Endothelial cell of umbilical vein (primary cell): ENCODE results near the gene HCFC1. TPM values are rescaled to one million over a fixed set of nuclear protein-coding genes. Genes with fewer than 3 reads are reported as not detected.

Experiments used
- BruUV-seq: library from RNA; stranded (reverse); fragments of 400-500 nt; replicated peaks from 2 replicates; lab custom pipeline; 2021; lab: Mats Ljungman, UMichigan
- CTCF ChIA-PET: fragments of 300-600, 350-600 bp; sonication (Branson Sonifier 250); formaldehyde crosslinking; loops from one replicate; lab custom pipeline; 2021; ENCODE audit warnings: antibody characterized with exemption, inconsistent platforms; lab: Charles Lee
- POLR2A ChIA-PET: fragments of 300-600, 350-600 bp; sonication (Branson Sonifier 250); formaldehyde crosslinking; loops from one replicate; lab custom pipeline; 2021; ENCODE audit warnings: antibody characterized with exemption, inconsistent platforms; lab: Charles Lee
- DNase-seq: peaks from one replicate; pipeline ENCODE4 v3.0.0-alpha.2; 2011; ENCODE audit warnings: low read depth, low spot score
- FAIRE-seq: peaks from 2 replicates; lab custom pipeline; 2011; peaks lifted over from hg19 to GRCh38; lab: Jason Lieb, UNC
- H2AFZ ChIP-seq: 2 replicates; pipeline ENCODE4 v1.6.0; 2012; ENCODE audit warnings: low read depth, low read length, control low read depth, inconsistent platforms
- H3K27ac ChIP-seq: 2 replicates; pipeline ENCODE4 v1.5.1; 2011; ENCODE audit warnings: low read depth, mild to moderate bottlenecking, control low read depth, low read length, moderate library complexity; ENCODE audit not compliant: insufficient read depth
- H3K27me3 ChIP-seq, 2 experiments: 2 replicates each; pipeline versions ENCODE4 v1.6.0 to v1.6.1; 2011; ENCODE audit warnings: low read length in 2 of 2, mixed read lengths in 1 of 2; ENCODE audit not compliant: control insufficient read depth in 2 of 2, insufficient read depth in 2 of 2
- H3K36me3 ChIP-seq, 2 experiments: 2 replicates in 1 of 2; 3 replicates in 1 of 2; pipeline ENCODE4 v1.5.1; 2011; ENCODE audit warnings: low read length in 2 of 2, mild to moderate bottlenecking in 1 of 2, moderate library complexity in 1 of 2; ENCODE audit not compliant: control insufficient read depth in 2 of 2, insufficient read depth in 2 of 2; ENCODE audit errors: extremely low read depth in 1 of 2
- H3K4me1 ChIP-seq: 3 replicates; pipeline ENCODE4 v1.5.1; 2011; ENCODE audit warnings: mild to moderate bottlenecking, low read length; ENCODE audit not compliant: control insufficient read depth, insufficient read depth; ENCODE audit errors: extremely low read depth
- H3K4me2 ChIP-seq: 2 replicates; pipeline ENCODE4 v1.6.1; 2011; ENCODE audit warnings: low read length, control low read depth, mixed read lengths; ENCODE audit not compliant: insufficient read depth
- H3K4me3 ChIP-seq, 3 experiments: fragments of 200-600 bp in 1 of 3; sonication (generic), shearing (Covaris generic) in 1 of 3; replicated peaks in 1 of 3; 2 replicates each; pipeline ENCODE4 v1.5.1; 2011 to 2016; ENCODE audit warnings: control low read depth in 3 of 3, low read length in 3 of 3, mild to moderate bottlenecking in 2 of 3, inconsistent platforms in 1 of 3, low read depth in 1 of 3, moderate library complexity in 1 of 3; ENCODE audit not compliant: insufficient read depth in 1 of 3
- H3K79me2 ChIP-seq: 2 replicates; pipeline ENCODE4 v1.6.0; 2012; ENCODE audit warnings: low read length, inconsistent platforms; ENCODE audit not compliant: control insufficient read depth, insufficient read depth
- H3K9ac ChIP-seq: replicated peaks from 2 replicates; pipeline ENCODE3; 2011; ENCODE audit warnings: low read length, control low read depth; ENCODE audit not compliant: insufficient read depth; ENCODE audit errors: extremely low read depth
- H3K9me1 ChIP-seq: replicated peaks from 3 replicates; pipeline ENCODE4 v1.6.0; 2011; ENCODE audit warnings: mild to moderate bottlenecking, low read length; ENCODE audit not compliant: control insufficient read depth, insufficient read depth; ENCODE audit errors: extremely low read depth
- H3K9me3 ChIP-seq: replicated peaks from 2 replicates; pipeline ENCODE4 v1.5.1; 2012; ENCODE audit warnings: low read length, inconsistent platforms; ENCODE audit not compliant: control insufficient read depth, insufficient read depth
- H4K20me1 ChIP-seq: replicated peaks from 2 replicates; pipeline ENCODE3; 2011; ENCODE audit warnings: mild to moderate bottlenecking, low read length; ENCODE audit not compliant: control insufficient read depth, insufficient read depth; ENCODE audit errors: extremely low read depth
- EZH2 ChIP-seq: IDR thresholded peaks from 2 replicates; pipeline ENCODE4 v1.6.1; 2012; ENCODE audit warnings: borderline replicate concordance, low read depth, mild to moderate bottlenecking, moderate library complexity, low read length, inconsistent platforms; ENCODE audit not compliant: severe bottlenecking
- FOS ChIP-seq: IDR thresholded peaks from 2 replicates; pipeline ENCODE4 v1.6.1; 2011; ENCODE audit warnings: mild to moderate bottlenecking, low read length, moderate library complexity, borderline replicate concordance; ENCODE audit not compliant: insufficient read depth
- GATA2 ChIP-seq: IDR thresholded peaks from 2 replicates; pipeline ENCODE4 v1.7.0; 2011; ENCODE audit warnings: low read depth, mild to moderate bottlenecking, moderate library complexity, mixed read lengths, low read length; ENCODE audit not compliant: insufficient read length, insufficient read depth
- JUN ChIP-seq: IDR thresholded peaks from 2 replicates; pipeline ENCODE4 v1.6.1; 2011; ENCODE audit warnings: borderline replicate concordance, low read depth; ENCODE audit not compliant: insufficient read length, insufficient read depth
- MYC ChIP-seq: IDR thresholded peaks from one replicate; pipeline ENCODE4 v1.6.1; 2011; ENCODE audit warnings: mild to moderate bottlenecking, low read depth, low read length
- POLR2A ChIP-seq: IDR thresholded peaks from 2 replicates; pipeline ENCODE4 v1.6.1; 2012; ENCODE audit warnings: low read depth, mild to moderate bottlenecking, control low read depth, low read length
- POLR2AphosphoS5 ChIP-seq: IDR thresholded peaks from 2 replicates; pipeline ENCODE4 v1.6.1; 2012; ENCODE audit warnings: low read depth, mild to moderate bottlenecking, control low read depth, low read length, moderate library complexity; ENCODE audit not compliant: insufficient read depth
- dilution Hi-C: fragments of 300-500 bp; cut with MboI; formaldehyde crosslinking; loops from one replicate; pipeline ENCODE4 v1.15.0; 2019; ENCODE audit warnings: low sequenced_read_pairs; ENCODE audit not compliant: extremely low pct_ligation_motif_present
- intact Hi-C: fragments of 100-400 bp; cut with micrococcal nuclease; formaldehyde crosslinking; loops from one replicate; pipeline ENCODE4 v1.10.0; 2022
- polyA plus RNA-seq, 4 experiments: library from polyadenylated mRNA; depleted of rRNA in 3 of 4; stranded (reverse) in 3 of 4; unstranded in 1 of 4; fragments of >200 nt; gene quantifications; 2 replicates each; pipeline versions ENCODE4 v1.2.1 to v1.2.3, GENCODE V29; 2011 to 2012; ENCODE audit warnings: missing spikeins in 1 of 4
- total RNA-seq: library from RNA; stranded (reverse); gene quantifications from 2 replicates; pipeline ENCODE4 v1.2.3, GENCODE V29; 2021
- TF ChIP-seq, protein P1 (sequence below), 2 donors: IDR thresholded peaks; 1 replicate in 1 of 2; 2 replicates in 1 of 2; pipeline ENCODE4 v1.5.1; 2011; ENCODE audit warnings: low read length in 2 of 2, mild to moderate bottlenecking in 2 of 2, moderate library complexity in 2 of 2, control low read depth in 1 of 2, inconsistent platforms in 1 of 2, low read depth in 1 of 2; ENCODE audit not compliant: insufficient read depth in 1 of 2; ENCODE audit errors: extremely low read depth in 1 of 2
- TF ChIP-seq, protein P2 (sequence below): IDR thresholded peaks from 2 replicates; pipeline ENCODE4 v1.6.1; 2011; ENCODE audit not compliant: insufficient read depth, insufficient read length

HCFC1 gene
- total and polyA plus RNA-seq, 2 donors (not counting 3 experiments of a cell fraction or from before 2014, with no cell fraction given), result 15.9 to 85.9 TPM

DNA sequence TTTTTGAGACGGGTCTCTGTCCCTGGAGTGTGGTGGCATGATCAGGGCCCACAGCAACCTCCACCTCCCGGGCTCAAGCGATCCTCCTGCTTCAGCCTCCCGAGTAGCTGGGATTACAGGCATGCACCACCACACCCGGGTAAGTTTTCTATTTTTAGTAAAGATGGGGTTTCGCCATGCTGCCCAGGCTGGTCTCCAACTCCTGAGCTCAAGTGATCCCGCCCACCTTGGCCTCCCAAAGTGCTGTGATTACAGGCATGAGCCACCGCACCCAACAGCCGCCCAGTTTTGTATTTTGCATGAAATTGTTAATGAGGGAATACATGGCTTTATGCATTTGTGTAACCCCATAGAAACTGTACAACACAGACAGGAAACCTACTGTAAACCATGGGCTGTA, 42.8 kb downstream of the HCFC1 start:
- DNase-seq (no peak), FAIRE-seq (no peak)
- BruUV-seq, result no TSS peak
- no peak overlapping the region for H3K4me2 ChIP-seq
- dilution Hi-C loops (no loop called here), intact Hi-C loops (loop anchor here (1.0 kb wide), 2 partner anchors 18 to 43 kb away; partner anchors contain the start of gene TMEM187)
- H3K27ac ChIP-seq, result peak overlapping the region; percentile 32
- no peak overlapping the region for H3K9ac ChIP-seq
- TF ChIP-seq GATA2 (no peak), POLR2A (no peak), FOS (no peak), MYC (no peak), POLR2AphosphoS5 (no peak), EZH2 (no peak), JUN (no peak)
- TF ChIP-seq, protein P1, sequence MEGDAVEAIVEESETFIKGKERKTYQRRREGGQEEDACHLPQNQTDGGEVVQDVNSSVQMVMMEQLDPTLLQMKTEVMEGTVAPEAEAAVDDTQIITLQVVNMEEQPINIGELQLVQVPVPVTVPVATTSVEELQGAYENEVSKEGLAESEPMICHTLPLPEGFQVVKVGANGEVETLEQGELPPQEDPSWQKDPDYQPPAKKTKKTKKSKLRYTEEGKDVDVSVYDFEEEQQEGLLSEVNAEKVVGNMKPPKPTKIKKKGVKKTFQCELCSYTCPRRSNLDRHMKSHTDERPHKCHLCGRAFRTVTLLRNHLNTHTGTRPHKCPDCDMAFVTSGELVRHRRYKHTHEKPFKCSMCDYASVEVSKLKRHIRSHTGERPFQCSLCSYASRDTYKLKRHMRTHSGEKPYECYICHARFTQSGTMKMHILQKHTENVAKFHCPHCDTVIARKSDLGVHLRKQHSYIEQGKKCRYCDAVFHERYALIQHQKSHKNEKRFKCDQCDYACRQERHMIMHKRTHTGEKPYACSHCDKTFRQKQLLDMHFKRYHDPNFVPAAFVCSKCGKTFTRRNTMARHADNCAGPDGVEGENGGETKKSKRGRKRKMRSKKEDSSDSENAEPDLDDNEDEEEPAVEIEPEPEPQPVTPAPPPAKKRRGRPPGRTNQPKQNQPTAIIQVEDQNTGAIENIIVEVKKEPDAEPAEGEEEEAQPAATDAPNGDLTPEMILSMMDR (IDR thresholded peaks at IDR 0.05; ENCODE audit: extremely low read depth in 1 of 2, insufficient read depth in 1 of 2, low read depth in 1 of 2, low read length in 2 of 2), result no peak
- TF ChIP-seq, protein P2, sequence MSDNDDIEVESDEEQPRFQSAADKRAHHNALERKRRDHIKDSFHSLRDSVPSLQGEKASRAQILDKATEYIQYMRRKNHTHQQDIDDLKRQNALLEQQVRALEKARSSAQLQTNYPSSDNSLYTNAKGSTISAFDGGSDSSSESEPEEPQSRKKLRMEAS, result no peak
- H3K9me3 ChIP-seq, result no peaks in the 10 kb centered on the region
- no peak overlapping the region for H3K4me3 ChIP-seq
- no peaks in the 10 kb centered on the region for H3K9me1 ChIP-seq
- H2AFZ ChIP-seq, result no peak overlapping the region
- peaks cover 23% of the 10 kb centered on the region for H3K79me2 ChIP-seq
- ChIA-PET CTCF (interaction anchor here (9.0 kb wide), 1 partner anchor 20 kb away, joined by 253 read pairs; the partner anchor contains the start of gene RENBP), POLR2A (interaction anchor here (0.6 to 0.9 kb wide), 2 partner anchors 20 to 441 kb away, joined by 3 to 5 read pairs; no protein-coding TSS in a partner anchor)
- H3K4me1 ChIP-seq, result peaks cover 42% of the 10 kb centered on the region
- H4K20me1 ChIP-seq, result no peaks in the 10 kb centered on the region
- H3K36me3 ChIP-seq, result peaks cover 0 to 14% of the 10 kb centered on the region in 2 experiments
- H3K27me3 ChIP-seq, result no peaks in the 10 kb centered on the region
